SK-N-SH treated with all-trans-retinoic acid at 6 μM for 48 hours (cell line): ENCODE results near the gene NDOR1.

Source experiments
- ZC3H10 ChIP-seq: fragments of 250-450 bp; sonication (Bioruptor Pico); IDR thresholded peaks from 2 replicates; pipeline ENCODE4 v1.5.1; 2021; ENCODE audit warnings: mild to moderate bottlenecking, moderate library complexity
- ZFP30 ChIP-seq: fragments of 450-650 bp; formaldehyde crosslinking; IDR thresholded peaks from 2 replicates; pipeline ENCODE4 v1.5.0; 2022; ENCODE audit warnings: mild to moderate bottlenecking, moderate library complexity
- ZNF70 ChIP-seq: fragments of 450-650 bp; formaldehyde crosslinking; IDR thresholded peaks from 2 replicates; pipeline ENCODE4 v1.5.0; 2020; ENCODE audit warnings: mild to moderate bottlenecking, moderate library complexity

- TF ChIP-seq ZC3H10 (no peak), ZFP30 (CRISPR knock-in tag) (no peak), ZNF70 (CRISPR knock-in tag) (no peak)
Measured at GRCh38 chr9:137161558-137162486, 43.7 kb upstream of the NDOR1 start.
